H1 (cell line): ENCODE measurements around the gene GCK. TPM values are rescaled to one million over a fixed set of nuclear protein-coding genes. Genes with fewer than 3 reads are reported as not detected.

Experiments used
- CBX8 ChIP-seq: fragments of 300-800, 300-1000 bp; sonication (generic); IDR thresholded peaks from 2 replicates; pipeline ENCODE4 v1.7.1; 2016; ENCODE audit warnings: low read depth, low read length, borderline replicate concordance
- HDAC2 ChIP-seq, 2 experiments: fragments of 300-600 bp in 1 of 2; sonication (generic) in 1 of 2; IDR thresholded peaks; 2 replicates each; pipeline ENCODE4 v1.6.1; 2011 to 2012; ENCODE audit warnings: low read depth in 2 of 2, low read length in 2 of 2, mild to moderate bottlenecking in 2 of 2, moderate library complexity in 2 of 2, borderline replicate concordance in 1 of 2, inconsistent platforms in 1 of 2
- JUND ChIP-seq: IDR thresholded peaks from 2 replicates; pipeline ENCODE4 v1.6.1; 2011; ENCODE audit warnings: mild to moderate bottlenecking, improper control_type of control experiment, low read length
- USF2 ChIP-seq: IDR thresholded peaks from 2 replicates; pipeline ENCODE4 v1.6.1; 2011; ENCODE audit warnings: low read length, improper control_type of control experiment
- polyA plus RNA-seq, 7 experiments: library from polyadenylated mRNA; depleted of rRNA in 3 of 7; stranded (reverse) in 5 of 7; unstranded in 2 of 7; fragments of >200 nt in 5 of 7; fragments of 200-250 nt in 2 of 7; gene quantifications; 1 replicate in 5 of 7; 2 replicates in 1 of 7; 4 replicates in 1 of 7; pipeline versions ENCODE4 v1.2.1 to v1.2.3, GENCODE V29; 2011 to 2013; ENCODE audit warnings: missing spikeins in 2 of 7, mixed read lengths in 2 of 7
- total RNA-seq: library from RNA; stranded (reverse); fragmentation: NEBNext Ultra II Directional; extraction: Animal tissue kit (Norgen Biotek cat#: 25700); gene quantifications from 2 replicates; pipeline ENCODE4 v1.2.1, GENCODE V29; 2021

Gene GCK
- total and polyA plus RNA-seq, 2 of the 8 experiments (the other 6 are each of a cell fraction or from before 2014, with no cell fraction given), result 2.4 to 4.9 TPM

DNA sequence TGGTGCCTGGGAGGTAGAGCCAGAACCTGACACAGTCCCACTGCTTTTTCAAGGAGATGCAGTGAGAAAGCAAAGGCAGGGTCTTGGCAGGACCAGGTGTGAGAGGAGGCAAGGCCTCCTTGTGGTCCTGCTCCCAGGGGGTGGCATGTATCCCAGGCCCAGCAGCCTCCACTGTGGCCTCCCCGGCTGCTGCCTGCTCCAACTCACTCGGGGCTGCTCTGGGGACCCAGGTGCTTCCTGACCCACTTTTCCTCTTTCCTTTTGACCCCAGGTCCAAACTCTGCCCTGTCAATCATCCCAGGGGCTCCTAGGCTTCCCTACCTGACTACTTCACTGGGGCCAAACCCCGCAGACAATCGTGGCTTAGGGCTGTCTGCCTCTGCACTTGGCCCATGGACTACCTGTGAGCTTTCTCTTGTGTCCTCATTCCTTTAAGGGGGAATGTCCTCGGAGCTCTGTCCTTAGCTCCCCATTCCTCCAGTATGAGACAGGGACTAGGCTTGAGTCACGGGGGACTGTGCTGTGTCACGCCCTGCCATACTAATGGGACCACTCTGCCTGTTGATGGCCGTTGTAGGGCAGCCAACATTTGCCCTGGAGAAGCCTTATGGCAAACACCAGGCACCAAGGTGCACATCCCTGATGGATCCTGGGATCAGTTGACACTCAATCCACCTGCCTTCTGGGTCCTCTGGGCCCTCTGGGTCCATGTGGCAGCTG lies 86.2 kb downstream of the GCK start (continued):
- TF ChIP-seq HDAC2 (IDR thresholded peaks at IDR 0.05; ENCODE audit: borderline replicate concordance in 1 of 2, low read depth in 2 of 2, low read length in 2 of 2) (no peak), CBX8 (no peak), USF2 (no peak), JUND (no peak)
